IMR-90 (cell line): ENCODE measurements around the gene RNF14.

Experiments
- CTCF ChIP-seq: conservative IDR thresholded peaks from 2 replicates; pipeline ENCODE4 v1.5.1; 2012; ENCODE audit warnings: mild to moderate bottlenecking, low read depth, low read length, improper control_type of control experiment
- ELK1 ChIP-seq: fragments of 150-350 bp; IDR thresholded peaks from 2 replicates; pipeline ENCODE4 v1.6.1; 2016; ENCODE audit warnings: low read depth, mild to moderate bottlenecking, low read length, moderate library complexity, borderline replicate concordance
- MAFK ChIP-seq: IDR thresholded peaks from 2 replicates; pipeline ENCODE4 v1.6.1; 2012; ENCODE audit warnings: low read depth, low read length, improper control_type of control experiment
- MAZ ChIP-seq: IDR thresholded peaks from 2 replicates; pipeline ENCODE4 v1.6.1; 2012; ENCODE audit warnings: low read depth, mild to moderate bottlenecking, low read length, improper control_type of control experiment, moderate library complexity, borderline replicate concordance
- POLR2A ChIP-seq: IDR thresholded peaks from 2 replicates; pipeline ENCODE4 v1.6.1; 2012; ENCODE audit warnings: mild to moderate bottlenecking, low read depth, low read length
- RCOR1 ChIP-seq: IDR thresholded peaks from 2 replicates; pipeline ENCODE4 v1.6.1; 2012; ENCODE audit warnings: mild to moderate bottlenecking, low read length, improper control_type of control experiment; ENCODE audit not compliant: insufficient replicate concordance
- RFX5 ChIP-seq: IDR thresholded peaks from 2 replicates; pipeline ENCODE4 v1.8.0; 2012; ENCODE audit warnings: low read depth, mild to moderate bottlenecking, low read length, moderate library complexity
- USF2 ChIP-seq: fragments of 150-350 bp; IDR thresholded peaks from 2 replicates; pipeline ENCODE4 v1.6.1; 2017; ENCODE audit warnings: mild to moderate bottlenecking, antibody characterized with exemption, low read length, low read depth

GRCh38 chr5:141952020-141952419 lies 16.9 kb upstream of the RNF14 start:
- TF ChIP-seq CTCF (no peak), MAZ (no peak), RCOR1 (no peak), ELK1 (no peak), RFX5 (no peak), MAFK (no peak), POLR2A (no peak), USF2 (no peak)
